ENCODE results near the gene ATP11A.

ATP11A gene

GRCh38 chr13:112733112-112733511 is 43.3 kb downstream of the ATP11A start:
- in situ Hi-C loops (cut with MboI; ENCODE audit: low pct_unique_long_range_greater_than_20kb, low sequenced_read_pairs), result no loop called here
- no peak for DNase-seq

- in situ Hi-C loops (cut with MboI; ENCODE audit: low pct_unique_long_range_greater_than_20kb, low sequenced_read_pairs), result no loop called here
- DNase-seq, result no peak
These were observed 44.0 kb downstream of the ATP11A start for GRCh38 chr13:112733661-112734379.

- in situ Hi-C loops (cut with MboI; ENCODE audit: low pct_unique_long_range_greater_than_20kb, low sequenced_read_pairs), result no loop called here
- no peak for DNase-seq
These were observed 45.1 kb downstream of the ATP11A start for GRCh38 chr13:112734696-112735547.

GRCh38 chr13:112735791-112736190 is 46.0 kb downstream of the ATP11A start:
- DNase-seq, result no peak
- in situ Hi-C loops (cut with MboI; ENCODE audit: low pct_unique_long_range_greater_than_20kb, low sequenced_read_pairs), result no loop called here

- in situ Hi-C loops (cut with MboI; ENCODE audit: low pct_unique_long_range_greater_than_20kb, low sequenced_read_pairs), result no loop called here
- DNase-seq, result no peak
These were observed 47.5 kb downstream of the ATP11A start for GRCh38 chr13:112737294-112737693.

GRCh38 chr13:112738606-112739005 is 48.8 kb downstream of the ATP11A start:
- in situ Hi-C loops (cut with MboI; ENCODE audit: low pct_unique_long_range_greater_than_20kb, low sequenced_read_pairs), result no loop called here
- no peak for DNase-seq

- DNase-seq, result no peak
- in situ Hi-C loops (cut with MboI; ENCODE audit: low pct_unique_long_range_greater_than_20kb, low sequenced_read_pairs), result no loop called here
These were observed 50.8 kb downstream of the ATP11A start for GRCh38 chr13:112740502-112741131.

GRCh38 chr13:112741185-112741755 is 51.4 kb downstream of the ATP11A start:
- DNase-seq, result no peak
- in situ Hi-C loops (cut with MboI; ENCODE audit: low pct_unique_long_range_greater_than_20kb, low sequenced_read_pairs), result no loop called here

- no peak for DNase-seq
- in situ Hi-C loops (cut with MboI; ENCODE audit: low pct_unique_long_range_greater_than_20kb, low sequenced_read_pairs), result no loop called here
These were observed 52.2 kb downstream of the ATP11A start for GRCh38 chr13:112741835-112742570.

GRCh38 chr13:112742583-112742982 is 52.7 kb downstream of the ATP11A start:
- in situ Hi-C loops (cut with MboI; ENCODE audit: low pct_unique_long_range_greater_than_20kb, low sequenced_read_pairs), result no loop called here
- no peak for DNase-seq

GRCh38 chr13:112743451-112744167 is 53.8 kb downstream of the ATP11A start:
- no peak for DNase-seq
- in situ Hi-C loops (cut with MboI; ENCODE audit: low pct_unique_long_range_greater_than_20kb, low sequenced_read_pairs), result no loop called here

GRCh38 chr13:112744168-112745021 is 54.6 kb downstream of the ATP11A start:
- DNase-seq, result no peak
- in situ Hi-C loops (cut with MboI; ENCODE audit: low pct_unique_long_range_greater_than_20kb, low sequenced_read_pairs), result no loop called here

- in situ Hi-C loops (cut with MboI; ENCODE audit: low pct_unique_long_range_greater_than_20kb, low sequenced_read_pairs), result no loop called here
- no peak for DNase-seq
These were observed 56.2 kb downstream of the ATP11A start for GRCh38 chr13:112746044-112746443.

GRCh38 chr13:112747256-112747655 is 57.4 kb downstream of the ATP11A start:
- in situ Hi-C loops (cut with MboI; ENCODE audit: low pct_unique_long_range_greater_than_20kb, low sequenced_read_pairs), result no loop called here
- no peak for DNase-seq

- in situ Hi-C loops (cut with MboI; ENCODE audit: low pct_unique_long_range_greater_than_20kb, low sequenced_read_pairs), result no loop called here
- DNase-seq, result no peak
These were observed 59.3 kb downstream of the ATP11A start for GRCh38 chr13:112748947-112749735.

- DNase-seq, result no peak
- in situ Hi-C loops (cut with MboI; ENCODE audit: low pct_unique_long_range_greater_than_20kb, low sequenced_read_pairs), result no loop called here
These were observed 60.7 kb downstream of the ATP11A start for GRCh38 chr13:112750570-112750969.

- no peak for DNase-seq
- in situ Hi-C loops (cut with MboI; ENCODE audit: low pct_unique_long_range_greater_than_20kb, low sequenced_read_pairs), result no loop called here
These were observed 61.8 kb downstream of the ATP11A start for GRCh38 chr13:112751617-112752016.

Data from KBM-7 (cell line).